Stimulated activated naive CD4-positive, alpha-beta T cell treated with Interleukin-2 at 50 U/mL for 16 hours (primary cell): ENCODE measurements around the gene CCIN.

Experiments
- DNase-seq: peaks from one replicate; lab custom pipeline; 2025; lab: John Stamatoyannopoulos, UW

CCIN gene

DNA sequence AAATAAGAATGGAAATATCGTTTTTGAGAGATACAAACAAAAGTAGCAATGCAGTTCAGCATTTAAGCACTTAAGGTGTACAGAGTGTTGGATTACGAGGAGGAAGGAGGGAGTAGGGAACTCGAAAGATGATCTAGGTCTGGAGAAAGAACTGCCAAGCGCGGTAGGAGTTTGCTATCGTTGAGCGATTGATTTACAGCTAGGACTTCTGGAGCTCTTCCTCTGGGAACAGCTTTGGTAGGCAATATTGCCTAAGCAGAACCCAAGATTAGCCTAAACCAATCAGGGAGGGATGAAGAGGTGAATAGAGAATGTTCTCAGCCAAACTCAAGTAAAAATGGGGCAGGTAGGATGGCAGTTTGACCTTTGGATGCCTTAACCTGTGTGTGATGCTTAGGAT lies 22.5 kb downstream of the CCIN start:
- no peak for DNase-seq

DNA sequence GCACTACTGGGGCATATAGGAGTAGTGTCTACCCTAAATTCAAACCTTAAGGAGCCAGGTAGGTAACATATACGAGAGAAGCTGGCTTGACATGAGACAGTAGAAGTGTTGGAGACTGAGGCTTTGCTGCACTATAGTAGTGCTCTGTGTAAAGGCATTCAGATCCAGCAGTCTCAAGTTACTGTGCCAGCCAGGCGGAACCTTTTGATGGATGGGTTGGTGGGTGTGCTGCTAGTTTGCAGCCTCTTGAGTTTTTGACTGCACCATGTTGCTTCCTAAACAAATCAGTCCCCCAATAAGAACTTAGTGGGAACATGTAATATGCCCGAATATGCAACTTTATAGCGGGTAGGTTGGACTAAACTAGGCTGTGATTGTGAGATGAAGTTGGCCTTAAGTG lies 23.0 kb downstream of the CCIN start:
- no peak for DNase-seq

DNA sequence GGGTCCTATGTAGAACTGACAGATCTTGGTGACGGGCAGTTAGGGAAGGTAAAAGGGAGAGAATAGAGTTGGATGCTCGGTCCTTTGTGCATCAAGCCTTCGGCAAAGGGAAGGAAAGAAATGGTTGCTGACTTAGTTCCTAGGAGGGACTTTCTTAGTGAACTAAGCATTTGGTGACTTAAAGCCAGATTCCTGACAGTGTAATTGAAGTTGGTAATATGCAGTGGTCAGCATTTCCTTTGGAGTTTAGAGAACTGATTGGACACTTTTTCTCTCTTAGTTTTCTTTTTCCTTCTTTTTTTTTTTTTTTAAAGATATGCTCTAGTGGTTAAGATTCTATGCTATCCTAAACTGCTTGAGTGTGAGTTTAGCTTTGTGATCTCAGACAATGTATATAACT lies 23.8 kb downstream of the CCIN start:
- no peak for DNase-seq

DNA sequence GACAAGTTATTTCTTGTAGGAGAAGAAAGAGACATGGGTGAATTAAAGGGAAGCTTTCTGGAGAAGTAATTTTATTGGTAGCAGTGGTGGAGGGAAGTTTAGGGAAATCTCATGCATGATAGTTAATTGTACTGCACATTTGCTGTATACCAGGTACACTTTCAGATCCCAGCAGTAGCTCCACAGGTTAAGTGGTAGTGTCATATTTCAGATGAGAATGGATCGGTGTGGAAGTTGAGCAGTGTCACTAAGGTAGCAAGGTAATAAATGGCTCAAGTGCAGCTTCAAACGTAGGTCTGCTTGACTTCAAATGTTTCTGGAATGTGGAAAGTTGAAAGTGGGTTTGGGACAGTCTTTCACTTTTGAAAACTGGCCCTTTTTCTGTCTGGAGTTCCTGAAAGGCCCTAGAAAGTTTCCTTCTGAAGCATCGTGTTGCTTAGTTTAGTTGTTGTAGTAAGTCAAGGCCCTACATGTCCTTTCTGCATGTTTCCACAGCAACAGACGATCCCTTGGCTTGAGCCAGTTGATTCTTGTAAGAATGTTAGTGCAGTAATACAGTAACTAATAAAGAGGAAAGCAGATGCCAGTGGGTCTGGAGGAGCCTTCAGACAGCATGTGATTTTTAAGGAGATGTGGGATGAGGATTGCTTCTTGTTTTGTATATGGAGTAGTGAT lies 25.3 kb downstream of the CCIN start:
- no peak for DNase-seq

DNA sequence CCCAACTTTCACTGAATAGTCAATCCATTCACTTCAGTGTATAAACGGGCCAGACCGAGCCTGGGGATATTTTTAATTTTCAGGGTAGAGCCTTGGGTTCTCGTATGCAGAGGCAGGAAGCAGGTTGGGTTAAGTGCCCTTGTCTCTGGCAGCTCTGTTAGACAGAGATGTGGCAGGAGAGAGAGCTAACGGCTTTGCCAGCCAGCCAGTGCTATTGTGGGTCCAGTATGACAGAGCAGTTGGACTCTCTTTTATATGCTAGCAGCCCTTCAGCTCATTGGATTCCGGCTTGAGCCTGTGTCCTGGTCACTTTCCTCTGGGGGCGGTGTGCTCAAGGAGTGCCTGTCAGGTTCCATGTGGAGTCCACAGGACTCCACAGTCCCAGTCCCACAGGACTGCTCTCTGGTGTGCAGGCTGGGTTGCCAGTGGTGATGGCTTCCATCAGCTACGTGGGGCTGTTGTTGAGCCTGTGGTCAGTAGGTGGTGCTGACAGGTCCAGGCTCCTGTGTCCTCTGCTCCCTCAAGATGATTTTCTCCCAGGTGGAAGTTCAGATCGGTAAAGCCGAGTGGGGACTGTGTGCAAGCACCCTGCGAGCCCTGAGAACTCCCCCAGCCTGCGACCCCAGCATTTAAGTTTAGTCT lies 35.8 kb downstream of the CCIN start:
- no peak for DNase-seq

DNA sequence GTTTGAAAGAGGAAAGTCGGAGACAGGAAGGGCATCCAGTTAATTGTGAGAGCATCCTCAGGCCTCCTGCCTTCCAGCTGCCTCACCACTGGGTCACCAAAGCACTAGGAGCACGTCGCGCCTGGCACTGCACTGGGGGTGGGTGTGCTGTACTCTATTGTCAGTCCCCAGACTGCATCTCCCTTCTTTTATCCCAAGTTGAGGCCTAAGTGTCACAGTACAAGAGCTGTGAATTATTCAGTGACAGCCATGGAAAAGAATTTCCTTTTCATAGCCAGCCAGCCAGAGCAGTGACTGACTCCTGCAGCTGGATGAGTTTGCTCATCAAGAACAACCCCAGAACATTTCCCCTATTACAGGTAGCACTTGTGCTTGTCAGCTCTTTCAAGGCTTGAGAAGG lies 37.8 kb downstream of the CCIN start:
- DNase-seq, result no peak

DNA sequence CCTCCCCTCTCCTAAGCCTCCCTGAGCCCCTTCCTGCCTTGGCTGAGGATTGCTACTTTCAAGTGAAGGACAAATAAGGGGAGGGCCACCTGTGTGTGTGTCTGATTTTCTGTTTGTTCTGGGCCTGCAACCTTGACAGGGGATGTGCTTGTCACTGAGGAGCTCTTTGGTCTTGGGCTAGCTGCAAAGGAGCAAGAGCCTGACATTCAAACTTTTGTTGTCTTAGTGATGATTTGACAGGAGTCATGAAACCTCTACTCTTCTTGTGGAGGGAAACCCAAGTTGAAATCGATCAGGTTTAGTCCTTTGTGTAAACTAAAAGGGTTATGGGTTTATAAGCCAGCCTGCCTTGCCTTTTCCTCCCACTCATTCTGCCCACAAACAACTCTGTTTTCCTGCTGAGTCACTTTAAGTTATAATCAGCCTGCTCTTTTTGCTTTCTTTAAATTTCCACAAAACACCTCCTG lies 38.4 kb downstream of the CCIN start:
- DNase-seq, result no peak

DNA sequence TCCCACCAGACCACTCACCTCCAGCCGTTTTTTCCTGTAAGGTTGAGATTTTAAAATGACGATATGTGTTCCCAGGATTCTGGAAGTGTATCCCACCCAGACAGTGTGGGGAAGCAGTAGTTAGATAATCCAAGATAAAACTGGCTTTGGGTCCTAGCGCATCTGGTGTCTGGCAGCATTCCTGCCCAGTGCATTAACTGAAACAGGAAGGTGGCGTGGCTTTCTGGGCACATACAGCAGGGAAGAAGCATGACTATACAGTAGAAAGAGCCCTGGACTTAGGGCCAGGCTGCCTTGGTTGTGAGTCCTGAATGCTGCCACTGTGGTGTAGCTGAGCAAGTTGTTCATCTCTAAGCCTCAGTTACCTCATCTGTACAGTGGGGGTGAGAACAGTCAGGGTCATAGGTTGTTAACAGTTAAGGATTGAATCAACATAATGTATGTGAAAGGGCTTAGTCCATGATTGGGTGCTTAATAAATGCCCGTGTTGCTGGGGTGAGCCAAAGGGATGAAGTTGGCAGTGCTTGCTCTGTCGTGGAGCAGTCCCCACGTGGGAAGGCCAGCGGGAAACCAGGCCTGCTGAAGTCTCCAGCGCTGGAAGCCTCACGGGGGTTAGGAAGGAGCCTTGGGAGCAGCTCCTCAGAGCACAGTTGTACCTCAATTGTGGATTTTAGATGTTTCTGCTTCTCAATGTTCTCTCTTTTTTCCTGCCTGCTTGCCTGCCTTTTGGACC lies 39.5 kb downstream of the CCIN start:
- DNase-seq, result no peak

DNA sequence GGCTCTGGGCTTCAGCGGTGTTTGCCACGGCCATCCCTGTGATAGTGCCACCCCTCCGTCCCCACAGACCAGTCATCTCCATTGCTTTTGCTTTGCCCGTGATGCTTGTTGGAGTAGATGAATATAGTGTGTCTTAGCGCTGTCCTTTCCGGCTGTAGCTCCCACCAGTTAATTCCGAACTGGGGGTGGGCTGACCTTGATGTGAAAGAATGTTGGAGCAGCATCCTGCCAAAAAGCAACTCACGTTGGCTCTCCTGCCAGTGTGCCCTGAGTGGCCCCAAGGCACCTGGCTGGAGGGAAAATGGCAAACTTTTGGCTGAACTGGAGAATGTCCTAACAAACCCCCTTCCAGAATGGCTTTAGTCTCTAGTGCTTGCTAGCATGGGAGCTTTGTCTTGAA lies 41.5 kb downstream of the CCIN start:
- no peak for DNase-seq

DNA sequence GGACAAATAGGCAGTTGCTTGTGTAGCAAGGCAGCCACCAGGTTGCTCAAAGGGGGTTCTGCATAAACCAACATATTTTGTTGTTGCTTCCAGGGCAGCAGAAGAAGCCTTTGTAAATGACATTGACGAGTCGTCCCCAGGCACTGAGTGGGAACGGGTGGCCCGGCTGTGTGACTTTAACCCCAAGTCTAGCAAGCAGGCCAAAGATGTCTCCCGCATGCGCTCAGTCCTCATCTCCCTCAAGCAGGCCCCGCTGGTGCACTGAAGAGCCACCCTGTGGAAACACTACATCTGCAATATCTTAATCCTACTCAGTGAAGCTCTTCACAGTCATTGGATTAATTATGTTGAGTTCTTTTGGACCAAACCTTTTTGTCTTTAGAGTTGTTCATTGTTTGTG lies 42.3 kb downstream of the CCIN start:
- no peak for DNase-seq

DNA sequence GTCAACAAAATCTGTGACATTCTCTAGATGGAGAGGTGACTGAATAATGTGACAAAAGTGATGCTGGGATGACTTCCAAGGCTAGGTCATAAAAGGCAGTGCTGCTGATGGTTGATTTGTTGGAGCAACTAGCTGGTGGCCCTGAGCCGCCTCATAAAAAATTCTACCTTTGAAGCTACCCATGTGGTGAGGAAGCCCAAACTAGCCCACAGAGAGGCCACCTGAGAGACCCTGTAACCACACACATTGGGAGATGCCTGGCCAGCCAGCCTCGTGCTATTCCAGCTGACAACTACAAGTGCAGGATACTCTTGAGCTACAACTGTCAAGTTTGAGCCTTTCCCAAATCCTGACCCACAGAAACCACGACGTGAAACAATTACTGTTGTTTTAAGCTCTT lies 44.2 kb downstream of the CCIN start:
- DNase-seq, result no peak

DNA sequence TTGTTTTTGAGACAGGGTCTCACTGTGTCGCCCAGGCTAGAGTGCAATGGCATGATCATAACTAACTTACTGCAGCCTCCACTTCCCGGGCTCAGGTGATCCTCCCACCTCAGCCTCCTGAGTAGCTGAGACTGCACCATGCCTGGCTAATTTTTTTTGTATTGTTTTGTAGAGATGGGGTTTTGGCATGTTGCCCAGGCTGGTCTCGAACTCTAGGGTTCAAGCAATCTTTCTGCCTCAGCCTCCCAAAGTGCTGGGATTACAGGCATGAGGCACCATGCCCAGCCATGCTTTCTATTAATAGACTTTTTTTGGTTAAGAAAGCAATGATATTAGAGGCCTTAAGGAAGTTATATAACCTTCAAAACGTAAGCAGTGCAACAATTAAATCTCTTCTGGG lies 44.8 kb downstream of the CCIN start:
- DNase-seq, result no peak

DNA sequence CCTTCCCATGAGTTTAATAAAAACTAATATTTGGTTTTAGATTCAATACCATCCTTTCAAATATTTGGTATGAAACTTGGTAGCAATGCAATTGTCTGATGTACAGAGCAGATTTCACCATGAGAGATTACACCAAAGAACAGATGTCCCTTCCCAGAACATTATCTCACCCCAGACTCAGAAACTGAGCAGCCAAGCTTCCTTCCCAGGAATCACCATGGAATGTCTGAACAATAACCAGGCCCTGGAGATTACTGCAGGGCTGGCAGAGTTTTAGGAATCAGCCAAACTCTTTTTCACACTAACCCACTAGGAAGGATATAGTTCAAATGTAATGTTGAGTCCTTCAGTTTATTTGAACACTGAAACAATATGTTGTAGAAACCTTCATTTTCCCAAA lies 45.4 kb downstream of the CCIN start:
- no peak for DNase-seq

DNA sequence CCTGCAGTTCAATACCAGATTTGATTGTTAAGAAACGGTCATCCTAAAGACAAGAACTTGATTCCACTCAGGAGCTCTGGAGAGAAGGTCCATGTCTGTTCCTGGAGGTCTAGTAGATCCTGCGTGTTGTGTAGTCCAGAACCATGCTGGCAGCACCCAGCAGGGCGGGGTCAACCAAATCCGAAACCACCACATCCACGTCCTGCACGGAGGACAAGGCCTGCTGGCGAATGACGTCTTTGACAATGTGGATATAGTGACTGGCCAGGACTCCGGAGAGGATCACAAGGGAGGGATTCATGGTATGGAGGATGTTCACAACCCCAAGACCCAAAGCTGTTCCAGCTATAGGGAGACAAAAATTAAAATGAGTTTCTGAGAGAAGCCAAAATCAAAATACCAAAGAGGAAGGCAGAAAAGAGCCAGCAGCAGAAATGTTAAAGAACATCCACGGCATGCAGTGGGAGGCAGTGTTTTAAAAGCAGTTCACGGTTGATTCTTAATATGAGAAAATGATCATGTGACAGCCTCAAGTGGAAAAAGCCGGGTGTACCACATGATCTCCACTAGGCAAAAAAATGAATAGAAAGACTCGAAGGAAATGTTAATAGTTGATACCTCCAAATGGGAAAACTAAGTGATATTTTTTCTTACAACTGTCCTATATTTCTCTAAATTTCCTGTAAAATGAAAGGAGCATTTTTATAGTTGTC lies 48.2 kb downstream of the CCIN start:
- DNase-seq, result no peak

DNA sequence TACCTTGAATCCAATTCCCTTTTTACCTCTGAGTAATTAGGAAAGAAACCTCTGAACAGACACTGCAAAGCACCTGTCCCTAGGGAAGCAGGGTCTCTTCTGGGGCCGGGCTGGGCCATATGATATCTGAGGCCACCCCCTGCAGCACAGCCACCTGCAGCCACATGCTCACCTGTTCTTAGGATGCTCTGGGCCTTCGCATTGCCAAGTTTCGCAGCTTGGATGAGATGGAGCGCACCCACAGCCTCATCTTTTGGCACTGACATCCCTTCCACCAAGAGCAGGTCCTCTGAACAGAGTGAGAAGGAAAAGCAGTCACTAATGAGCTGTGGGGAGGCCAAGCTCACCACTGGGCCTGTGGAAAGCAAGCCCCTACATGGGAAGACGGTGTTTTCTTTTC lies 48.8 kb downstream of the CCIN start:
- no peak for DNase-seq

DNA sequence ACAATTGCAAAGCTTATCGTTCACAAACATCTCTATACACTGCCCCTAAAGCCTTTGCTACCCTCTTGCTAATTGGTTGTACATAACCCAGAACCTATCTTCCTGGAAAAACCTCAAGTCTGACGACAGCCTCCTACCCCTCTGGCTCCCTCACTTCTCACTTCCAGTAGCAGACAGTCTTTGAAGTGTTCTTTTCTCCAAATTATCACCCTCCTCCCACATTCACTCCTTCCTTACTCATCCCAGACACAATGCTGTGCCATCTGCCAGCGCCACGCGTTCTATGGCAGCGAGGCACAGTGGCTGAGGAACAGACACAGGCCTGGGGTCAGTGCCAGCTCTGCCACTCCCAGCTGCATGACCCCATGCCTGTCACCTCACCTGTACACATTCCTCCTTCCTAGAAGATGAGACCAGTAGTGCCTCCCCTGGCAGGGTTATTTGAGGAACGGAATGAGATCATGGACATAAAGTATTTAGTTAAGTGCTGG lies 49.3 kb downstream of the CCIN start:
- no peak for DNase-seq
